KMS-11 (cell line): ENCODE data around the gene REPIN1.

Source experiments
- H2AFZ ChIP-seq: fragments of 200-600 bp; sonication (generic); 2 replicates; pipeline ENCODE4 v1.6.1; 2016; ENCODE audit warnings: antibody characterized with exemption, mixed run types, low read depth
- H3K27ac ChIP-seq: fragments of 200-600 bp; sonication (generic); 2 replicates; pipeline ENCODE4 v1.6.1; 2016; ENCODE audit warnings: mild to moderate bottlenecking, mixed run types
- H3K27me3 ChIP-seq: fragments of 200-600 bp; sonication (generic); 2 replicates; pipeline ENCODE4 v1.6.1; 2017; ENCODE audit warnings: mild to moderate bottlenecking, low read depth, mixed run types, moderate library complexity; ENCODE audit not compliant: insufficient read depth
- H3K36me3 ChIP-seq: fragments of 200-600 bp; sonication (generic); 2 replicates; pipeline ENCODE4 v1.6.1; 2017; ENCODE audit warnings: mild to moderate bottlenecking, mixed run types; ENCODE audit not compliant: insufficient read depth
- H3K4me1 ChIP-seq: fragments of 200-600 bp; sonication (generic); 2 replicates; pipeline ENCODE4 v1.6.1; 2016; ENCODE audit warnings: mild to moderate bottlenecking, low read depth, mixed run types; ENCODE audit not compliant: poor library complexity, severe bottlenecking
- H3K4me2 ChIP-seq: fragments of 200-600 bp; sonication (generic); 2 replicates; pipeline ENCODE4 v1.7.0; 2016; ENCODE audit warnings: mild to moderate bottlenecking, mixed run types
- H3K4me3 ChIP-seq: fragments of 200-600 bp; sonication (generic); IDR thresholded peaks from 2 replicates; pipeline ENCODE4 v1.6.1; 2017; ENCODE audit warnings: low read depth, low read length, mixed read lengths; ENCODE audit not compliant: insufficient read depth
- H3K79me2 ChIP-seq: fragments of 200-600 bp; sonication (generic); 2 replicates; pipeline ENCODE4 v1.6.1; 2016; ENCODE audit warnings: low read depth, mixed run types; ENCODE audit not compliant: insufficient read depth
- H3K9ac ChIP-seq: fragments of 200-600 bp; sonication (generic); 2 replicates; pipeline ENCODE4 v1.6.1; 2016; ENCODE audit warnings: mild to moderate bottlenecking, mixed run types
- H4K20me1 ChIP-seq: fragments of 200-600 bp; sonication (generic); 2 replicates; pipeline ENCODE4 v1.6.1; 2016; ENCODE audit warnings: mild to moderate bottlenecking, mixed run types; ENCODE audit not compliant: insufficient read depth
- TF ChIP-seq, protein P1 (sequence below): fragments of 200-600 bp; sonication (generic); conservative IDR thresholded peaks from 2 replicates; pipeline ENCODE4 v1.6.1; 2017; ENCODE audit warnings: low read depth, mild to moderate bottlenecking, antibody characterized with exemption, low read length, moderate library complexity, mixed read lengths

Gene REPIN1

GRCh38 chr7:150378853-150379440, 10.3 kb downstream of the REPIN1 start, which contains the start of gene ZNF775:
Gene ZNF775 (plus strand): TSS chr7:150379330. CDS start chr7:150388471, 9,141 bp downstream.
- Histone ChIP-seq H3K36me3 (no peaks in the 10 kb centered on the region), H3K4me2 (peak within 1 kb of the TSS; percentile 72), H3K4me3 (peak within 1 kb of the TSS; percentile 29), H2AFZ (peak within 1 kb of the TSS; percentile 69), H3K27me3 (no peaks in the 10 kb centered on the region), H3K4me1 (peaks cover 73% of the 10 kb centered on the region), H3K79me2 (peaks cover 32% of the 10 kb centered on the region), H4K20me1 (no peaks in the 10 kb centered on the region), H3K27ac (peak within 1 kb of the TSS; percentile 89), H3K9ac (peak within 1 kb of the TSS; percentile 87)
- TF ChIP-seq, protein P1, sequence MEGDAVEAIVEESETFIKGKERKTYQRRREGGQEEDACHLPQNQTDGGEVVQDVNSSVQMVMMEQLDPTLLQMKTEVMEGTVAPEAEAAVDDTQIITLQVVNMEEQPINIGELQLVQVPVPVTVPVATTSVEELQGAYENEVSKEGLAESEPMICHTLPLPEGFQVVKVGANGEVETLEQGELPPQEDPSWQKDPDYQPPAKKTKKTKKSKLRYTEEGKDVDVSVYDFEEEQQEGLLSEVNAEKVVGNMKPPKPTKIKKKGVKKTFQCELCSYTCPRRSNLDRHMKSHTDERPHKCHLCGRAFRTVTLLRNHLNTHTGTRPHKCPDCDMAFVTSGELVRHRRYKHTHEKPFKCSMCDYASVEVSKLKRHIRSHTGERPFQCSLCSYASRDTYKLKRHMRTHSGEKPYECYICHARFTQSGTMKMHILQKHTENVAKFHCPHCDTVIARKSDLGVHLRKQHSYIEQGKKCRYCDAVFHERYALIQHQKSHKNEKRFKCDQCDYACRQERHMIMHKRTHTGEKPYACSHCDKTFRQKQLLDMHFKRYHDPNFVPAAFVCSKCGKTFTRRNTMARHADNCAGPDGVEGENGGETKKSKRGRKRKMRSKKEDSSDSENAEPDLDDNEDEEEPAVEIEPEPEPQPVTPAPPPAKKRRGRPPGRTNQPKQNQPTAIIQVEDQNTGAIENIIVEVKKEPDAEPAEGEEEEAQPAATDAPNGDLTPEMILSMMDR = no peak

DNA sequence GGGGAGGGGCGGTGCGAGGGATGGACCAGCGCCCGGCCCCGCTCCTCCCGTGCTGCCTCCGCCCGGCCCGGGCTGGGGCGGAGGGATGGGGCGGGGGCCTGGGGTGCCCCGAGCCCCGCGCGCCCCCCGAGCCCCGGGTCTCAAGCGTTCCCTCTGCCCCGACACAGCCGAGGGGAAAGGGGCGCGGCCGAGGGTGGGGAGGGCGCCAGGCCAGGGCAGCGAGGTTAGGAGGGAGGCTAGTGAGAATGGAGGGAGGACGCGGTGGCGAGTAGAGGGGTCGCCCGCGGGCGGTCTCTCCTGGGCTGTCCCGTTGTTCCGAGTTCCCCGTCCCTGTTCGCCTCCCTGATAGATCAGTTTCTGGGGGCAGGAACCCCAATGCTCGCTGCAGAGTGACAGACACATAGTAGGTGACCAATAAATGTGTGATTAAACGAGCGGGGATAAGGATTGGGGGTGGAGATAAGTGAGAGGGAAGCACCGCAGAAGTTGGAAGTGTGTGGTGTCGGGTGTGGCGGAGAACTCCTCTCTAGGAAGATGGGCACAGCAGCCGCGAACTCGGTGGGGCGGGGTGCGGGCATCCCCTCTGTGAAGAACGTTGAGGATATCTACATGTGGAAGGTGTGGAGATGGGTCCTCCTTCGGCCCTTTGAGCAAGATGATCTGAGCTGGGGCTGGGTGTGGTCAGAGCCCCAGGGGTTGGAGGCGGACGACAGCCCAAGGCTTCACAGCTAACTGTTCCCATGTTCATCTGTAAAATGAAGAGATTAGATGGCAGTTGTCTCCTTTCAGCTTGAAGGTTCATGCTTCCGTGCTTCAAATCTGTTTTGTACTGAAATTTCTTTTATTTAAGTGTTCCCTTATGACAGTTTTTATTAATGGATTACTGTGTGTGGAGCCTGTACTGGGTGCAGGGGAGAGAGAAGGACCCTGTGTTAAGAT, 11.1 kb downstream of the REPIN1 start:
- H2AFZ ChIP-seq = peak overlapping the region; percentile 69
- H3K36me3 ChIP-seq = no peaks in the 10 kb centered on the region
- no peaks in the 10 kb centered on the region for H3K27me3 ChIP-seq
- H3K4me1 ChIP-seq = peaks cover 68% of the 10 kb centered on the region
- H3K27ac ChIP-seq = peak overlapping the region; percentile 57
- no peaks in the 10 kb centered on the region for H4K20me1 ChIP-seq
- peaks cover 24% of the 10 kb centered on the region; the same call in 1 of the 2 replicates for H3K79me2 ChIP-seq
- peak overlapping the region; percentile 23 for H3K4me3 ChIP-seq
- H3K9ac ChIP-seq = peak overlapping the region; percentile 87
- TF ChIP-seq, protein P1 = no peak
- peak overlapping the region; percentile 72 for H3K4me2 ChIP-seq

DNA sequence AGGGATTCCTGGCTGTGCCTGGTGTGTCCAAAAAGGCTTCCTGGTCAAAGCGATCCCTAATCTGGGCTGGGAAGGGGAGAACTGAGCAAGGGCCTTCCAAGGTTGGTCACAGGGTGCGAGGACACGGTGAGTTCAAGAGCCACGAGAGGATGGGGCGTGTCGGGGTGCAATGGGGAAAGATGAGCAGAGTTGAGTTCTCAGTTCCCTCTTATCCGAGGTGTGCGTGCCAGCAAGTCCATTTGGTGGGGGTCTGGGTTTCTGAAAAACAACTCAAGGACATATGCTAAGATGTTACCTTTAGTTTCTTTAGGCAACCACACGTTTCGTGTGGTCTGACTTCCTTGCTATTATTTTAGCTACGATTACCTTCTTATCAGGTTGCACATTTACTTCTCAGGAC, 11.8 kb downstream of the REPIN1 start:
- H3K4me2 ChIP-seq = peak overlapping the region; percentile 72
- H3K36me3 ChIP-seq = no peaks in the 10 kb centered on the region
- peaks cover 65% of the 10 kb centered on the region for H3K4me1 ChIP-seq
- H3K4me3 ChIP-seq = no peak overlapping the region
- H3K27ac ChIP-seq = peak overlapping the region; percentile 57
- peak overlapping the region; percentile 87; the same call in 1 of the 2 replicates for H3K9ac ChIP-seq
- TF ChIP-seq, protein P1 = no peak
- peaks cover 17% of the 10 kb centered on the region; the same call in 1 of the 2 replicates for H3K79me2 ChIP-seq
- H2AFZ ChIP-seq = no peak overlapping the region; the same call in 1 of the 2 replicates
- no peaks in the 10 kb centered on the region for H3K27me3 ChIP-seq
- no peaks in the 10 kb centered on the region for H4K20me1 ChIP-seq

DNA sequence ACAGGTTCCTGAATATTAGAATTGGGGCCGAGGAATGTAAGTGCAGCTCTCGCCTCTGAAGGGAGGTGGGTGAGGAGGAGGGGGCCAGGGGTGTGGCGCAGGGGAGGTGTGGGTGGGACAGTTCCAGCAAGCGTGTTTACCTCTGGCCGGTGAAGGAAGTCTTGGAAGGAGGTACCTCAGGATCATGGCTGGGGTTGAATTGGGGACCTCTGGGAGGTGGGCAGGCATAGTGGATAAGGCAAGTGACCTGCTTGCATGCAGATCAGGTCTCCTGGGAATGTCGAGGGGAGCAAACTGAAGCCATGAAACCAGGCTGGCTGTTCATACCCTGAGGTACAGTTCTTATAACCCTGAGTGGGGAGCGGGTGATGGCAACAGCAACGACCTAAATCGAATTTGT, 12.5 kb downstream of the REPIN1 start:
- TF ChIP-seq, protein P1 = no peak
- H3K9ac ChIP-seq = no peak overlapping the region
- no peak overlapping the region for H2AFZ ChIP-seq
- no peaks in the 10 kb centered on the region for H3K36me3 ChIP-seq
- H3K4me2 ChIP-seq = peak overlapping the region; percentile 72; the same call in 1 of the 2 replicates
- H3K4me3 ChIP-seq = no peak overlapping the region
- peaks cover 17% of the 10 kb centered on the region; the same call in 1 of the 2 replicates for H3K79me2 ChIP-seq
- H4K20me1 ChIP-seq = no peaks in the 10 kb centered on the region
- peaks cover 65% of the 10 kb centered on the region for H3K4me1 ChIP-seq
- no peak overlapping the region for H3K27ac ChIP-seq
- no peaks in the 10 kb centered on the region for H3K27me3 ChIP-seq
